Glomerular visceral epithelial cell (primary cell): ENCODE data around the gene ADARB2.
"Not testable (repeated sequence)": the region's sequence is repeated elsewhere in the genome, so short reads cannot be mapped to it uniquely, and the experiment has no call there.

Source experiments
- DNase-seq: peaks from one replicate; pipeline ENCODE4 v3.0.0-alpha.2; 2016; ENCODE audit errors: extremely low spot score

ADARB2 gene

GRCh38 chr10:1737222-1738061 lies at the start of gene ADARB2:
Gene ADARB2, minus strand, starts transcription at chr10:1737525.
- DNase-seq: no peak

GRCh38 chr10:1785835-1786234 lies 48.5 kb upstream of the ADARB2 start:
- no peak for DNase-seq

- DNase-seq: no peak
Measured at GRCh38 chr10:1782841-1783240, 45.5 kb upstream of the ADARB2 start.

- no peak for DNase-seq
Measured at GRCh38 chr10:1779796-1780195, 42.5 kb upstream of the ADARB2 start.

GRCh38 chr10:1778375-1778969 lies 41.1 kb upstream of the ADARB2 start:
- DNase-seq: no peak

- DNase-seq: no peak
Measured at GRCh38 chr10:1776127-1776662, 38.9 kb upstream of the ADARB2 start.

- no peak for DNase-seq
Measured at GRCh38 chr10:1774796-1775195, 37.5 kb upstream of the ADARB2 start.

- not testable (repeated sequence) for DNase-seq
Measured at GRCh38 chr10:1773204-1773603, 35.9 kb upstream of the ADARB2 start.

GRCh38 chr10:1766049-1766448 lies 28.7 kb upstream of the ADARB2 start:
- no peak for DNase-seq

- no peak for DNase-seq
Measured at GRCh38 chr10:1762076-1762475, 24.8 kb upstream of the ADARB2 start.

GRCh38 chr10:1754506-1755153 lies 17.3 kb upstream of the ADARB2 start:
- DNase-seq: no peak

- no peak for DNase-seq
Measured at GRCh38 chr10:1752153-1752552, 14.8 kb upstream of the ADARB2 start.

GRCh38 chr10:1747590-1748157 lies 10.3 kb upstream of the ADARB2 start:
- DNase-seq: no peak

GRCh38 chr10:1746796-1747195 lies 9.5 kb upstream of the ADARB2 start:
- no peak for DNase-seq

- no peak for DNase-seq
Measured at GRCh38 chr10:1745780-1746456, 8.6 kb upstream of the ADARB2 start.

- no peak for DNase-seq
Measured at GRCh38 chr10:1744524-1744923, 7.2 kb upstream of the ADARB2 start.

GRCh38 chr10:1743141-1743540 lies 5.8 kb upstream of the ADARB2 start:
- DNase-seq: no peak

- no peak for DNase-seq
Measured at GRCh38 chr10:1741450-1741849, 4.1 kb upstream of the ADARB2 start.

- DNase-seq: no peak
Measured at GRCh38 chr10:1739751-1740150, 2.4 kb upstream of the ADARB2 start.

GRCh38 chr10:1738950-1739349 lies 1.6 kb upstream of the ADARB2 start:
- no peak for DNase-seq

GRCh38 chr10:1736972-1737221 lies 428 bp downstream of the ADARB2 start:
- no peak for DNase-seq
